Measurements from ENCODE around the gene COMMD3. TPM values are rescaled to one million over a fixed set of nuclear protein-coding genes. Genes with fewer than 3 reads are reported as not detected.
"Not testable (repeated sequence)": the region's sequence is repeated elsewhere in the genome, so short reads cannot be mapped to it uniquely, and the experiment has no call there.

The COMMD3 gene
- total RNA-seq, 2 experiments from 2014 or later, result 70.6 to 103 TPM

GRCh38 chr10:22344781-22345300 lies 28.7 kb downstream of the COMMD3 start:
- peak overlapping the region; percentile 68 for H3K27ac Mint-ChIP-seq

GRCh38 chr10:22345301-22346095 lies 29.3 kb downstream of the COMMD3 start, which contains the start of gene SPAG6:
Gene SPAG6 (plus strand): TSS chr10:22345496. CDS start chr10:22345612, 116 bp downstream.
- ATAC-seq (peak; percentile 47), DNase-seq (peak; percentile 80)
- Mint-ChIP-seq H3K4me3 (peak within 1 kb of the TSS; percentile 66), H3K9me3 (ENCODE audit: low read depth) (no peaks in the 10 kb centered on the region), H3K27ac (peak within 1 kb of the TSS; percentile 68), H3K27me3 (peaks cover 73% of the 10 kb centered on the region), H3K4me1 (peaks cover 22% of the 10 kb centered on the region), H3K36me3 (peaks cover 11% of the 10 kb centered on the region)
- CTCF ChIA-PET, result interaction anchor here (0.8 to 1.5 kb wide), 2 partner anchors 24 to 29 kb away, joined by 3 to 4 read pairs; partner anchors contain the start of gene COMMD3

More at GRCh38 chr10:22344781-22345300, 28.7 kb downstream of the COMMD3 start:
- Mint-ChIP-seq H3K36me3 (peaks cover 11% of the 10 kb centered on the region), H3K4me3 (peak overlapping the region; percentile 66), H3K4me1 (peaks cover 25% of the 10 kb centered on the region), H3K9me3 (ENCODE audit: low read depth) (no peaks in the 10 kb centered on the region), H3K27me3 (peaks cover 75% of the 10 kb centered on the region)
- no peak for ATAC-seq
- CTCF ChIA-PET, result interaction anchor here (1.5 kb wide), 1 partner anchor 29 kb away, joined by 4 read pairs; the partner anchor contains the start of gene COMMD3
- DNase-seq, result no peak

- Mint-ChIP-seq H3K4me1 (peaks cover 22% of the 10 kb centered on the region), H3K9me3 (ENCODE audit: low read depth) (no peaks in the 10 kb centered on the region), H3K27me3 (peaks cover 77% of the 10 kb centered on the region), H3K36me3 (peaks cover 11% of the 10 kb centered on the region), H3K4me3 (peak overlapping the region; percentile 66), H3K27ac (peak overlapping the region; percentile 59)
- ATAC-seq, result no peak
- CTCF ChIA-PET, result interaction anchor here (1.5 kb wide), 1 partner anchor 30 kb away, joined by 4 read pairs; the partner anchor contains the start of gene COMMD3
- DNase-seq, result no peak
These were observed 30.0 kb downstream of the COMMD3 start for GRCh38 chr10:22346096-22346661.

GRCh38 chr10:22349755-22350154 lies 33.6 kb downstream of the COMMD3 start:
- no peak for DNase-seq
- Mint-ChIP-seq H3K36me3 (peaks cover 9% of the 10 kb centered on the region), H3K4me1 (peaks cover 10% of the 10 kb centered on the region), H3K4me3 (no peak overlapping the region), H3K27me3 (peaks cover 58% of the 10 kb centered on the region), H3K27ac (no peak overlapping the region), H3K9me3 (ENCODE audit: low read depth) (no peaks in the 10 kb centered on the region)
- no peak for ATAC-seq
- CTCF ChIA-PET, result interaction anchor here (0.9 kb wide), 1 partner anchor 87 kb away, joined by 3 read pairs; no protein-coding TSS in a partner anchor

- Mint-ChIP-seq H3K4me3 (no peak overlapping the region), H3K36me3 (peaks cover 3% of the 10 kb centered on the region), H3K27ac (no peak overlapping the region), H3K4me1 (peaks cover 2% of the 10 kb centered on the region), H3K9me3 (ENCODE audit: low read depth) (no peaks in the 10 kb centered on the region), H3K27me3 (peaks cover 45% of the 10 kb centered on the region)
- ATAC-seq, result no peak
- no peak for DNase-seq
- CTCF ChIA-PET, result no interaction called here
These were observed 35.0 kb downstream of the COMMD3 start for GRCh38 chr10:22351131-22351703.

- CTCF ChIA-PET, result interaction anchor here (1.3 kb wide), 1 partner anchor 14 kb away, joined by 3 read pairs; no protein-coding TSS in a partner anchor
- ATAC-seq, result no peak
- DNase-seq, result no peak
- no peak overlapping the region for H3K4me3 Mint-ChIP-seq
- peaks cover 15% of the 10 kb centered on the region for H3K27me3 Mint-ChIP-seq
- no peak overlapping the region for H3K27ac Mint-ChIP-seq
- H3K36me3 Mint-ChIP-seq, result no peaks in the 10 kb centered on the region
- H3K4me1 Mint-ChIP-seq, result no peaks in the 10 kb centered on the region
- H3K9me3 Mint-ChIP-seq (ENCODE audit: low read depth), result no peaks in the 10 kb centered on the region
These were observed 40.2 kb downstream of the COMMD3 start for GRCh38 chr10:22356324-22356873.

GRCh38 chr10:22357770-22358169 lies 41.6 kb downstream of the COMMD3 start:
- H3K4me3 Mint-ChIP-seq; H3K36me3 Mint-ChIP-seq; ATAC-seq; H3K27ac Mint-ChIP-seq; H3K9me3 Mint-ChIP-seq (ENCODE audit: low read depth); CTCF ChIA-PET; DNase-seq; H3K4me1 Mint-ChIP-seq: not testable (repeated sequence)
- peaks cover 13% of the 10 kb centered on the region for H3K27me3 Mint-ChIP-seq

- CTCF ChIA-PET, result no interaction called here
These were observed 47.1 kb downstream of the COMMD3 start for GRCh38 chr10:22363305-22363704.

GRCh38 chr10:22364407-22365140 lies 48.4 kb downstream of the COMMD3 start:
- H3K36me3 Mint-ChIP-seq, result peaks cover 11% of the 10 kb centered on the region

More at GRCh38 chr10:22363305-22363704, 47.1 kb downstream of the COMMD3 start:
- DNase-seq, result no peak
- H3K27ac Mint-ChIP-seq, result no peak overlapping the region
- H3K4me1 Mint-ChIP-seq, result peaks cover 20% of the 10 kb centered on the region
- H3K27me3 Mint-ChIP-seq, result no peaks in the 10 kb centered on the region
- H3K9me3 Mint-ChIP-seq (ENCODE audit: low read depth), result no peaks in the 10 kb centered on the region
- ATAC-seq, result no peak
- peaks cover 2% of the 10 kb centered on the region for H3K36me3 Mint-ChIP-seq
- H3K4me3 Mint-ChIP-seq, result no peak overlapping the region

GRCh38 chr10:22365233-22365632 lies 49.0 kb downstream of the COMMD3 start:
- DNase-seq, result no peak
- Mint-ChIP-seq H3K9me3 (ENCODE audit: low read depth) (no peaks in the 10 kb centered on the region), H3K27me3 (no peaks in the 10 kb centered on the region), H3K36me3 (peaks cover 11% of the 10 kb centered on the region), H3K4me1 (peaks cover 38% of the 10 kb centered on the region), H3K4me3 (no peak overlapping the region), H3K27ac (no peak overlapping the region)
- ATAC-seq, result no peak
- CTCF ChIA-PET, result interaction anchor here (0.7 to 1.0 kb wide), 2 partner anchors 10 to 25 kb away, joined by 3 to 4 read pairs; no protein-coding TSS in a partner anchor

More at GRCh38 chr10:22364407-22365140, 48.4 kb downstream of the COMMD3 start:
- Mint-ChIP-seq H3K4me1 (peaks cover 33% of the 10 kb centered on the region), H3K4me3 (no peak overlapping the region), H3K27ac (no peak overlapping the region), H3K27me3 (no peaks in the 10 kb centered on the region), H3K9me3 (ENCODE audit: low read depth) (no peaks in the 10 kb centered on the region)
- CTCF ChIA-PET, result interaction anchor here (0.6 to 1.0 kb wide), 3 partner anchors 11 to 119 kb away, joined by 3 to 4 read pairs (median 4); no protein-coding TSS in a partner anchor
- ATAC-seq (no peak), DNase-seq (no peak)

GRCh38 chr10:22365644-22366434 lies 49.7 kb downstream of the COMMD3 start:
- DNase-seq, result no peak
- no peaks in the 10 kb centered on the region for H3K27me3 Mint-ChIP-seq
- H3K27ac Mint-ChIP-seq, result no peak overlapping the region
- H3K9me3 Mint-ChIP-seq (ENCODE audit: low read depth), result no peaks in the 10 kb centered on the region
- H3K4me1 Mint-ChIP-seq, result peaks cover 41% of the 10 kb centered on the region
- H3K4me3 Mint-ChIP-seq, result no peak overlapping the region
- H3K36me3 Mint-ChIP-seq, result peaks cover 11% of the 10 kb centered on the region
- ATAC-seq, result no peak
- CTCF ChIA-PET, result interaction anchor here (1.0 kb wide), 1 partner anchor 9 kb away, joined by 3 read pairs; no protein-coding TSS in a partner anchor

- no peak overlapping the region for H3K4me3 Mint-ChIP-seq
- no peak for DNase-seq
- no peak overlapping the region for H3K27ac Mint-ChIP-seq
- peaks cover 42% of the 10 kb centered on the region for H3K4me1 Mint-ChIP-seq
- H3K9me3 Mint-ChIP-seq (ENCODE audit: low read depth), result no peaks in the 10 kb centered on the region
- H3K36me3 Mint-ChIP-seq, result peaks cover 11% of the 10 kb centered on the region
- no peaks in the 10 kb centered on the region for H3K27me3 Mint-ChIP-seq
- CTCF ChIA-PET, result no interaction called here
- no peak for ATAC-seq
These were observed 50.2 kb downstream of the COMMD3 start for GRCh38 chr10:22366435-22366703.

Measured in activated CD8-positive, alpha-beta memory T cell treated with anti-CD3 and anti-CD28 coated beads, Interleukin-2, amount 10 ng/mL, durations not matched to agents 7 days and 5 days (primary cell).